Natural killer cell treated with Interleukin-12 subunit alpha and Interleukin-12 subunit beta and Interleukin-15 and Interleukin-18, amount 100 ng/mL, for 72 hours (primary cell): ENCODE results near the gene CASTOR1. TPM values are rescaled to one million over a fixed set of nuclear protein-coding genes. Genes with fewer than 3 reads are reported as not detected.

Experiments used
- ATAC-seq, 2 donors: fragments of 150-1000 bp; cut with Tn5 transposase in 1 of 2; sonication (Bioruptor Pico), chemical (Tn5 transposase) in 1 of 2; 2 replicates each; pipeline ENCODE4 v1.10.0; 2021
- DNase-seq: peaks from one replicate; pipeline ENCODE4 v3.0.0; 2022; ENCODE audit warnings: low spot score
- H3K27ac Mint-ChIP-seq, 2 donors: 1 replicate in 1 of 2; 2 replicates in 1 of 2; pipeline ENCODE4 v1.8.0; 2022; ENCODE audit warnings: mixed read lengths in 2 of 2, mild to moderate bottlenecking in 1 of 2, moderate library complexity in 1 of 2
- H3K27me3 Mint-ChIP-seq, 2 donors: 1 replicate in 1 of 2; 2 replicates in 1 of 2; pipeline ENCODE4 v1.8.0; 2022; ENCODE audit warnings: mixed read lengths in 2 of 2
- H3K36me3 Mint-ChIP-seq: one replicate; pipeline ENCODE4 v1.8.0; 2022; ENCODE audit warnings: mixed read lengths
- H3K4me1 Mint-ChIP-seq, 2 donors: 1 replicate in 1 of 2; 2 replicates in 1 of 2; pipeline ENCODE4 v1.8.0; 2022; ENCODE audit warnings: low read depth in 2 of 2, mixed read lengths in 2 of 2, mild to moderate bottlenecking in 1 of 2
- H3K4me3 Mint-ChIP-seq: one replicate; pipeline ENCODE4 v1.8.0; 2022; ENCODE audit warnings: mixed read lengths
- H3K9me3 Mint-ChIP-seq: 2 replicates; pipeline ENCODE4 v1.8.0; 2022; ENCODE audit warnings: mixed read lengths
- total RNA-seq, 2 donors: library from RNA; stranded (reverse); gene quantifications; one replicate each; pipeline ENCODE4 v1.2.3, GENCODE V29; 2022

CASTOR1 gene
- total RNA-seq, 2 donors from 2014 or later = 4.0 to 4.4 TPM

DNA sequence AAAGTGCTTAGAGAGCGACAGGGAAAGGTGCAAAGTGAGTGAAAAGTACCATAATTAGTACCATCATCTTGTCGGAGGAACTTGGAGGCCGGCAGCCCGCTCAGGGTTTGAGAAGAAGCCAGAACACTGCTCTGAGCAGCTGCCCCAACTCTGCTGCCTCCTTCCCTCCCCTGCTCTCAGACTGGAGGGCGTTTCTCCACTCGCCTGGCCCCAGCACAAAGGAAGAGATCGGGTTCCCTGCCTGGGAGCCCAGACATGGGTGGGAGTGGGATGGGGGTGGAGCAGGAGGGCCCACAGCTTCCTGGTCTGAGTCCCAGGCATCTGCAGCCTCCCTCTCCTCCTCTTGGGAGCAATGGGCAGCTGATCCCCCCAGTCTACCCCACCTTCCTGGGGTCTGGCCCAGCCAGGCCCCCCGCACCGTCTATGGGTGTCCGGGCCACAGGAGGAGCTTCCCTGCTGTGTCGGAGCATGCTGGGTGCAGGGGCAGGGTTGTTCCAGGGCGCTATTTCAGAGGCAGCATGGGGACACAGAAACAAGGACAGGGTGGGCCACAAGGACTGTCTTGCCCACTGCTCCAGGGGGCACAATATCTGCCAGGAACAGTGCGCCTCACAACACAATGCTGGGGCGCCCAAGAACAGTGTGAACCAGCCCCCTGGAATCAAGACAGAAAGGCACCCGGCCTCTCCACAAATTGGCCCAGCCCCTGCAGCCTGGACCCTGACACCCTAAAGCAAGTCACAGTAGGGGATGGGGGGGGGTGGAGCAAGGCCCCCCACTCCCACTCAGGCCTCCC is 47.5 kb downstream of the CASTOR1 start:
- Mint-ChIP-seq H3K4me3 (no peak overlapping the region), H3K9me3 (no peaks in the 10 kb centered on the region), H3K27me3 (peaks cover 7 to 11% of the 10 kb centered on the region in 2 donors), H3K4me1 (peaks cover 12 to 15% of the 10 kb centered on the region in 2 donors), H3K27ac (no peak overlapping the region), H3K36me3 (no peaks in the 10 kb centered on the region)
- ATAC-seq (no peak), DNase-seq (no peak)

DNA sequence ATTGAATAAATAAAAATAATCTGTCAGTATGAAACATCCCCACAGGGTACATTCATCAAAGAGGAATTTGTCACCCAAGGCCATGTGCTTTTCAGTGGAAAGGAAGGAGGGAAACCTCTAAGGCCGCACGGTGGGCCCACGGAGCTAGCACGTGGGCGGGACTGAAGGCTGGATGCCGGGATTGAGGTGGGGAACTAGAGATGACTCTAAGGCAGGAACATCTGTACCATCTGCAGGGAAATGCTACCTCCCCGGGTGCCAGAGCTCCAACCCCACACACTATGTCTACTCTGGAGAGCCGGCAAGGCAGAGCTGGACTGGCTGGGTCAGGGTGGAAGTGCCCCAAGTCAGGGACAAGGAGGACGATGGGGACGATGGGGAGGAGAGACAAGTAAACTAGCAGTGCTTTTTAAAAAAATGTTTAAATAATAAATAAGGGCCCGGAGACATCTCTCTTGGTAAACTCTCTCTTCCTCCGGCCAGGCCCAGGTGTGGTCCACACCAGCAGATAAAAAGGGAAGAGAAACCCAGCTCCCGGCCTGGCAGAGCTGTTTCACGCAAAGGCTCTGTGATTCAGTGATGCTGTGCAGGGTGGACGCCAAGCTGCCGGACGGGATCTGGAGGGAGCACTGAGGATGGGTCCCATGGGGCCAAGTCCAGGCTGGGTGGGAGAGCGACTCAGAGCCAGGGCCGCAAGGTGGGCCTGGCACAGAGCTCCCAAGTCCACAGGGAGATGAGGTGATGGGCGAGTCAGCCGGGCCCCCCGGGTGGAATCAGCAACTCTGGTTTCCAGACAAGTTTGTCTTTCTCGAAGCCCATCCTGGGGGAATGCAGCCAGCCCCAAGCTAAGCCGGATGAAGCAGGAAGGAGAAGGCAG is 48.5 kb downstream of the CASTOR1 start:
- Mint-ChIP-seq H3K27ac (no peak overlapping the region), H3K27me3 (peaks cover under 1 to 4% of the 10 kb centered on the region in 2 donors), H3K36me3 (no peaks in the 10 kb centered on the region), H3K4me3 (no peak overlapping the region), H3K4me1 (peaks cover 5% of the 10 kb centered on the region in 2 donors), H3K9me3 (no peaks in the 10 kb centered on the region)
- ATAC-seq (no peak), DNase-seq (no peak)

GRCh38 chr22:30239488-30240405 is 49.6 kb downstream of the CASTOR1 start:
- ATAC-seq = no peak
- no peak for DNase-seq
- Mint-ChIP-seq H3K4me1 (no peaks in the 10 kb centered on the region), H3K4me3 (no peak overlapping the region), H3K27ac (peak overlapping the region in 1 of 2 donors; percentile 19), H3K27me3 (no peaks in the 10 kb centered on the region), H3K9me3 (no peaks in the 10 kb centered on the region), H3K36me3 (no peaks in the 10 kb centered on the region)

DNA sequence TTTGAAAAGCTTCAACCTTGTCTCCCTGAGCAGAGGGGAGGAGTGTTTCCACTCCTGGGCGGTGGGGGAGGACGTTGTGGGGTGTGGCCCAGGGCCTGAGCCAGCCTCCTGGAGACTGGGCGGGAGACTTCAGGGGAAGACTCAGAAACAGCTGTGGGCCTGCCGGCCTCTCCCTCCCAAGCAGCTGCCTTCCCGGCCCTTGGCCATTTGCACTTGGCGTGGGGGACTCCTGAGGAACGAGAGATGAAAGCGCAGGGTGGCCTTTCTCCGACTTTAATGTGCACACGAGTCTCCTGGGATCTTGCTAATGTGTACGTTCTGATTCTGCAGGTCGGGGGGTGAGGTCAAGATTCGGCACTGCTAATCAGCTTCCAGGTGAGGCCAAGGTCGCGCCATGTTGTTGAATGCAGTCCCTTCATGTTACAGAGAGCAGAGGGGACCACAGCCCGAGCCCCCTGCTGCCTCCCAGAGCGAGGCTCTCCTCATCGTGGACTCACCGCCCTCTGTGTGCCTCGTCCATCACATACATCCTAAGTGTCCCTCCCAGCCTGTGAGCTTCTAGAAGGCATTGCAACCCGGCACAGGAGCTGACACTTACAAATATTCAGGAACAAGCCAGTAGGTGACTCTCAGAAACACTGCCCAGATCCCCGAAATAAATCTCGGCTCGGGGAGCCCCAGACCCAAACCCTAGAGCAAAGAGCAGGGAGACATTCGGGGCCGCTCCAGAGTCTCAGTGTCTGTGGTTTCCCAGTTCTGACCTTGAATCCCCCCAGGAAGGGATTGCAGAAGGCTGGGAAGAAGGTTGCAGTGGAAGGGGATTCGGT is 50.4 kb downstream of the CASTOR1 start:
- Mint-ChIP-seq H3K36me3 (no peaks in the 10 kb centered on the region), H3K9me3 (no peaks in the 10 kb centered on the region), H3K4me3 (no peak overlapping the region), H3K27ac (peak overlapping the region in 1 of 2 donors; percentile 19), H3K4me1 (no peaks in the 10 kb centered on the region), H3K27me3 (no peaks in the 10 kb centered on the region)
- DNase-seq = no peak
- no peak for ATAC-seq

- H3K9me3 Mint-ChIP-seq = no peaks in the 10 kb centered on the region
- no peaks in the 10 kb centered on the region for H3K36me3 Mint-ChIP-seq
- H3K27me3 Mint-ChIP-seq = no peaks in the 10 kb centered on the region
- H3K4me3 Mint-ChIP-seq = no peak overlapping the region
- no peak for ATAC-seq
- no peak overlapping the region for H3K27ac Mint-ChIP-seq
- no peaks in the 10 kb centered on the region for H3K4me1 Mint-ChIP-seq
- DNase-seq = no peak
Measured at GRCh38 chr22:30238136-30238535, 51.2 kb downstream of the CASTOR1 start.

DNA sequence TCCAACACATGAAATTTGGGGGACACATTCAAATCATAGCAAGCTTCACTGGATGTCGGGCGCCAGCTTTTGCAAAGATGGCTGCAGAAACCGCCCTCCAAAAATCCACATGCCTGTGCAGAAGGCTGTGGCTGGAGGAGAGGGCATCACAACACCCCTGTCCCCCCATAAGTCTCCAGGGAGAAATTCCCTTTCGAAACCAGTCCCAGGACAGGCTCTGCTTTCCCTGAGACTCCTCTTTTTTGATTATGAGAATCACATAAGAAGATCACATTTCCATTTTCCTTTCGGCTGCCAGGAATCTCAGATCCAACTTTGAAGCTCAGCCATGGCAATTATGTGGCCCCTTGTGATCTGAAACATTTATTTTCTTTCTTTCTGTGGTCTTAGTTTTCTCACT is 52.4 kb downstream of the CASTOR1 start:
- DNase-seq (no peak), ATAC-seq (no peak)
- no peaks in the 10 kb centered on the region for H3K4me1 Mint-ChIP-seq
- H3K36me3 Mint-ChIP-seq = no peaks in the 10 kb centered on the region
- no peaks in the 10 kb centered on the region for H3K9me3 Mint-ChIP-seq
- H3K27ac Mint-ChIP-seq = no peak overlapping the region
- no peak overlapping the region for H3K4me3 Mint-ChIP-seq
- H3K27me3 Mint-ChIP-seq = no peaks in the 10 kb centered on the region

DNA sequence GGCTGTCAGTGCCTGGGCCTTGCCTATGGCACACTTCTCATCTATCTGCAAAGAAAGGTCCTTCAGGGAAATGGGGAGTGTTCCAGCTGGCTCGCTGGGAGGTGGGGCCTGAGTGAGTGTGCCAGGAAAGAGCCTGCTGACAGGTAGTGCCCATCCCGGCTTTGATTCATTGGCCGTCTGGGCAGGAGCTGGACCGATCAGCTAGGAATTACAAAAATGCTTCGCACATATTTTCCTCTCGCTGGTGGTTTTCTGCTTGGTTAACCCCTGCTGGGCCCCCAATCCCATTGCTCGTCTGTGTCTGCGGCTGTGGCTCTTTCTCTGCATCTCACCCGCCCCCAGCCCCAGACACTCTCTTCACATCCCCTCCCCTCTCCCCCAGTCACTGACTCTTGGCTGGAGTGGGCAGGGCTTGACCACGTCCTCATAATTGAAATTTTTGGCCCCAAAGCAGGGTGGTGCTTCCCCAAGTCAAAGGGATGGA is 53.6 kb downstream of the CASTOR1 start:
- Mint-ChIP-seq H3K36me3 (no peaks in the 10 kb centered on the region), H3K4me3 (no peak overlapping the region), H3K4me1 (no peaks in the 10 kb centered on the region), H3K27ac (no peak overlapping the region), H3K27me3 (no peaks in the 10 kb centered on the region), H3K9me3 (no peaks in the 10 kb centered on the region)
- DNase-seq = no peak
- no peak for ATAC-seq

Other genes starting within 250 kb of the CASTOR1 start
- not detected for gene HORMAD2, start 209.0 kb downstream of the CASTOR1 start, total RNA-seq
- gene LIF, start 42.7 kb downstream of the CASTOR1 start, total RNA-seq = 100 to 1,000 TPM in 1 of 2 donors, 10 to 100 TPM in 1; 63.3 to 125 TPM
- gene OSM, start 22.7 kb downstream of the CASTOR1 start, total RNA-seq = 10 to 100 TPM; 15.5 to 38.7 TPM
- gene TBC1D10A, start 37.4 kb upstream of the CASTOR1 start, total RNA-seq = 10 to 100 TPM; 13.9 to 28.3 TPM
- 100 to 1,000 TPM; 225 to 301 TPM for gene SF3A1, start 67.4 kb upstream of the CASTOR1 start, total RNA-seq
- gene CCDC157, start 67.5 kb upstream of the CASTOR1 start, total RNA-seq = 1 to 10 TPM; 3.3 to 6.8 TPM
- 1 to 10 TPM; 5.2 to 7.4 TPM for gene RNF215, start 97.9 kb upstream of the CASTOR1 start, total RNA-seq
- gene SEC14L2, start 107.5 kb upstream of the CASTOR1 start, total RNA-seq = 1 to 10 TPM in 1 of 2 donors, under 1 TPM in 1; 0.40 to 1.3 TPM
- 10 to 100 TPM; 58.7 to 67.4 TPM for gene MTFP1, start 136.3 kb upstream of the CASTOR1 start, total RNA-seq
- gene SEC14L3, start 182.5 kb upstream of the CASTOR1 start, total RNA-seq = not detected
- gene SEC14L4, start 216.2 kb upstream of the CASTOR1 start, total RNA-seq = not detected